PC-9 (cell line): ENCODE results near the gene CEP57L1. TPM values are rescaled to one million over a fixed set of nuclear protein-coding genes. Genes with fewer than 3 reads are reported as not detected.

Experiments
- BruUV-seq: library from RNA; stranded (reverse); fragments of 400-500 nt; replicated peaks from 2 replicates; lab custom pipeline; 2021; lab: Mats Ljungman, UMichigan
- CTCF ChIA-PET: fragments of 300-600 bp; sonication (Branson Sonifier 250); formaldehyde crosslinking; loops from one replicate; lab custom pipeline; 2022; ENCODE audit warnings: antibody characterized with exemption; lab: Charles Lee
- POLR2A ChIA-PET: fragments of 300-600 bp; sonication (Branson Sonifier 250); formaldehyde crosslinking; loops from one replicate; lab custom pipeline; 2022; ENCODE audit warnings: antibody characterized with exemption; ENCODE audit not compliant: unreplicated experiment; lab: Charles Lee
- DNase-seq, 2 experiments: peaks; one replicate each; pipeline versions ENCODE4 v3.0.0 to v3.0.0-alpha.2; 2015 to 2022; ENCODE audit warnings: mixed read lengths in 1 of 2
- H2AFZ ChIP-seq: fragments of 200-600 bp; sonication (generic); 2 replicates; pipeline ENCODE4 v1.8.1; 2017; ENCODE audit warnings: antibody characterized with exemption
- H3F3A ChIP-seq: fragments of 200-600 bp; sonication (generic); 2 replicates; pipeline ENCODE4 v1.8.1; 2017; ENCODE audit warnings: antibody characterized with exemption, mild to moderate bottlenecking, low read depth; ENCODE audit not compliant: insufficient read depth
- H3K27ac ChIP-seq: fragments of 200-600 bp; sonication (generic); 2 replicates; pipeline ENCODE4 v1.6.1; 2016; ENCODE audit warnings: mixed run types
- H3K27me3 ChIP-seq: fragments of 200-600 bp; sonication (generic); 2 replicates; pipeline ENCODE4 v1.6.1; 2016; ENCODE audit warnings: low read depth, mixed run types; ENCODE audit not compliant: insufficient read depth
- H3K36me3 ChIP-seq: fragments of 200-600 bp; sonication (generic); 2 replicates; pipeline ENCODE4 v1.6.1; 2016; ENCODE audit warnings: low read depth, mixed run types
- H3K4me1 ChIP-seq: fragments of 200-600 bp; sonication (generic); replicated peaks from 2 replicates; pipeline ENCODE4 v1.6.1; 2016; ENCODE audit warnings: mixed run types; ENCODE audit not compliant: insufficient read depth
- H3K4me2 ChIP-seq: fragments of 200-600 bp; sonication (generic); 2 replicates; pipeline ENCODE4 v1.6.1; 2017; ENCODE audit warnings: mixed run types
- H3K4me3 ChIP-seq: fragments of 200-600 bp; sonication (generic); 2 replicates; pipeline ENCODE4 v1.6.1; 2016; ENCODE audit warnings: mixed run types
- H3K79me2 ChIP-seq: fragments of 200-600 bp; sonication (generic); 2 replicates; pipeline ENCODE4 v1.6.1; 2017; ENCODE audit warnings: low read depth, mixed run types
- H3K9me2 ChIP-seq: fragments of 200-600 bp; sonication (generic); 2 replicates; pipeline ENCODE4 v1.8.1; 2017; ENCODE audit warnings: mild to moderate bottlenecking; ENCODE audit not compliant: insufficient read depth
- H3K9me3 ChIP-seq: fragments of 200-600 bp; sonication (generic); 2 replicates; pipeline ENCODE4 v1.8.1; 2016; ENCODE audit warnings: low read depth; ENCODE audit not compliant: insufficient read depth
- H4K20me1 ChIP-seq: fragments of 200-600 bp; sonication (generic); 2 replicates; pipeline ENCODE4 v1.8.1; 2017; ENCODE audit not compliant: insufficient read depth
- CTCF ChIP-seq: fragments of 200-600 bp; sonication (generic); conservative IDR thresholded peaks from 2 replicates; pipeline ENCODE4 v1.6.1; 2017; ENCODE audit warnings: mixed run types, antibody characterized with exemption, mild to moderate bottlenecking, moderate library complexity
- EZH2 ChIP-seq: fragments of 200-600 bp; sonication (generic); IDR thresholded peaks from 2 replicates; pipeline ENCODE4 v1.8.0; 2017; ENCODE audit warnings: antibody characterized with exemption, low read depth
- intact Hi-C: fragments of 100-400 bp; cut with micrococcal nuclease; formaldehyde crosslinking; loops from one replicate; pipeline ENCODE4 v1.10.0; 2022; ENCODE audit not compliant: unreplicated experiment
- total RNA-seq: library from RNA; stranded (reverse); gene quantifications from 2 replicates; pipeline ENCODE4 v1.2.3, GENCODE V29; 2021

The CEP57L1 gene
- total RNA-seq, 1 experiment from 2014 or later = 18.3 TPM

- POLR2A ChIA-PET = no interaction called here
- intact Hi-C loops = no loop called here
- H4K20me1 ChIP-seq = no peaks in the 10 kb centered on the region; the same call in 1 of the 2 replicates
- no peak overlapping the region for H3K4me3 ChIP-seq
- no peaks in the 10 kb centered on the region for H3K9me3 ChIP-seq
- no peak overlapping the region for H3K4me2 ChIP-seq
- no TSS peak for BruUV-seq
- H3F3A ChIP-seq = peaks cover 2% of the 10 kb centered on the region; the same call in 1 of the 2 replicates
- H3K79me2 ChIP-seq = peaks cover 30% of the 10 kb centered on the region
- CTCF ChIA-PET = no interaction called here
- no peaks in the 10 kb centered on the region for H3K9me2 ChIP-seq
- no peak for DNase-seq
- TF ChIP-seq EZH2 = no peak
- no peak for TF ChIP-seq CTCF
- no peak overlapping the region for H2AFZ ChIP-seq
- H3K27ac ChIP-seq = no peak overlapping the region
- H3K4me1 ChIP-seq = peaks cover 21% of the 10 kb centered on the region
- no peaks in the 10 kb centered on the region for H3K36me3 ChIP-seq
- no peaks in the 10 kb centered on the region for H3K27me3 ChIP-seq
Observed at GRCh38 chr6:109088995-109089394, 6.3 kb upstream of the CEP57L1 start.

- Histone ChIP-seq H3K4me1 (peaks cover 27% of the 10 kb centered on the region), H3K9me3 (no peaks in the 10 kb centered on the region), H3K27ac (no peak overlapping the region), H3K4me2 (peak overlapping the region; percentile 91), H2AFZ (no peak overlapping the region), H3K36me3 (no peaks in the 10 kb centered on the region), H3F3A (peaks cover 15% of the 10 kb centered on the region), H4K20me1 (no peaks in the 10 kb centered on the region; the same call in 1 of the 2 replicates), H3K4me3 (peak overlapping the region; percentile 80; the same call in 1 of the 2 replicates), H3K9me2 (no peaks in the 10 kb centered on the region), H3K27me3 (no peaks in the 10 kb centered on the region), H3K79me2 (peaks cover 38% of the 10 kb centered on the region)
- DNase-seq = no peak
- POLR2A ChIA-PET = no interaction called here
- intact Hi-C loops = loop anchor here (10.0 kb wide), 2 partner anchors 393 to 603 kb away; partner anchors contain the start of genes AK9, FIG4 and ZBTB24
- no TSS peak for BruUV-seq
- CTCF ChIA-PET = no interaction called here
- no peak for TF ChIP-seq CTCF
- no peak for TF ChIP-seq EZH2
Observed at GRCh38 chr6:109091314-109092024, 3.8 kb upstream of the CEP57L1 start.

GRCh38 chr6:109092074-109092473 is 3.2 kb upstream of the CEP57L1 start:
- TF ChIP-seq EZH2 = no peak
- no peak for TF ChIP-seq CTCF
- H4K20me1 ChIP-seq = no peaks in the 10 kb centered on the region; the same call in 1 of the 2 replicates
- peaks cover 44% of the 10 kb centered on the region for H3K79me2 ChIP-seq
- no TSS peak for BruUV-seq
- H3K27ac ChIP-seq = no peak overlapping the region
- no peaks in the 10 kb centered on the region for H3K36me3 ChIP-seq
- H3K4me2 ChIP-seq = peak overlapping the region; percentile 91
- POLR2A ChIA-PET = no interaction called here
- H3K4me3 ChIP-seq = peak overlapping the region; percentile 80
- intact Hi-C loops = loop anchor here (10.0 kb wide), 2 partner anchors 393 to 603 kb away; partner anchors contain the start of genes AK9, FIG4 and ZBTB24
- peaks cover 33% of the 10 kb centered on the region for H3K4me1 ChIP-seq
- H3K9me3 ChIP-seq = no peaks in the 10 kb centered on the region
- no peaks in the 10 kb centered on the region for H3K27me3 ChIP-seq
- no peak overlapping the region for H2AFZ ChIP-seq
- no peaks in the 10 kb centered on the region for H3K9me2 ChIP-seq
- H3F3A ChIP-seq = peaks cover 15% of the 10 kb centered on the region
- DNase-seq = no peak
- CTCF ChIA-PET = no interaction called here
